K562 (cell line): Measurements from ENCODE around the gene ADGRB3. TPM values are rescaled to one million over a fixed set of nuclear protein-coding genes. Genes with fewer than 3 reads are reported as not detected.

Experiments used
- ATAC-seq: fragments of 200-7000 bp; cut with Tn5 transposase; 3 replicates; pipeline ENCODE4 v1.9.1; 2020; ENCODE audit warnings: moderate library complexity
- BruUV-seq: library from RNA; stranded (reverse); fragments of 400-500 nt; replicated peaks from 2 replicates; lab custom pipeline; 2021; lab: Mats Ljungman, UMichigan
- CTCF ChIA-PET: fragments of 300-600 bp; formaldehyde crosslinking; extraction: SDS; loops from one replicate; lab custom pipeline; 2021; ENCODE audit warnings: low intra/inter-chr PET ratio; lab: Yijun Ruan, JAX
- POLR2A ChIA-PET: fragments of 300-600, 350-650 bp; sonication (Branson Sonifier 250); formaldehyde crosslinking; extraction: SDS; loops from one replicate; lab custom pipeline; 2021; ENCODE audit warnings: antibody characterized with exemption, inconsistent platforms; lab: Yijun Ruan, JAX
- DNase-seq, 4 experiments: peaks; one replicate each; pipeline versions ENCODE4 v3.0.0 to v3.0.0-alpha.2; 2011 to 2018; ENCODE audit warnings: low spot score in 3 of 4, mixed read lengths in 3 of 4; ENCODE audit errors: extremely low read depth in 1 of 4
- FAIRE-seq: peaks from 2 replicates; lab custom pipeline; 2011; peaks lifted over from hg19 to GRCh38; lab: Jason Lieb, UNC
- H2AFZ ChIP-seq: 2 replicates; pipeline ENCODE4 v1.6.0; 2011; ENCODE audit warnings: low read depth, low read length, control low read depth, inconsistent platforms
- H3K27ac ChIP-seq: fragments of 200-600 bp; 3 replicates; pipeline ENCODE4 v1.8.0; 2011; ENCODE audit warnings: low read depth, mild to moderate bottlenecking, control low read depth, inconsistent platforms, low read length, moderate library complexity, mixed read lengths; ENCODE audit errors: extremely low read depth
- H3K27me3 ChIP-seq, 2 experiments: fragments of 300-600 bp in 1 of 2; 2 replicates in 1 of 2; 3 replicates in 1 of 2; pipeline versions ENCODE4 v1.6.0 to v1.8.0; 2011; ENCODE audit warnings: inconsistent platforms in 2 of 2, low read length in 2 of 2, mild to moderate bottlenecking in 1 of 2, mixed read lengths in 1 of 2, moderate library complexity in 1 of 2; ENCODE audit not compliant: control insufficient read depth in 2 of 2, insufficient read depth in 2 of 2
- H3K36me3 ChIP-seq: fragments of 300-600 bp; 3 replicates; pipeline ENCODE4 v1.8.0; 2011; ENCODE audit warnings: mild to moderate bottlenecking, low read length, inconsistent platforms; ENCODE audit not compliant: control insufficient read depth, insufficient read depth
- H3K4me1 ChIP-seq, 2 experiments: fragments of 200-600 bp in 1 of 2; replicated peaks in 1 of 2; 2 replicates in 1 of 2; 3 replicates in 1 of 2; pipeline versions ENCODE4 v1.5.1 to v1.8.0; 2011; ENCODE audit warnings: inconsistent platforms in 2 of 2, low read length in 2 of 2, mild to moderate bottlenecking in 1 of 2, mixed read lengths in 1 of 2, moderate library complexity in 1 of 2; ENCODE audit not compliant: control insufficient read depth in 2 of 2, insufficient read depth in 2 of 2
- H3K4me2 ChIP-seq: 2 replicates; pipeline ENCODE4 v1.6.1; 2011; ENCODE audit warnings: low read length, control low read depth, inconsistent platforms, mixed read lengths; ENCODE audit not compliant: insufficient read depth
- H3K4me3 ChIP-seq: fragments of 200-600 bp; sonication (generic), shearing (Covaris generic); 2 replicates; pipeline ENCODE4 v1.5.1; 2016; ENCODE audit warnings: control low read depth, inconsistent platforms
- H3K79me2 ChIP-seq: fragments of 200-600 bp; 3 replicates; pipeline ENCODE4 v1.8.0; 2011; ENCODE audit warnings: low read length, inconsistent platforms; ENCODE audit not compliant: control insufficient read depth, insufficient read depth
- H3K9ac ChIP-seq, 2 experiments: 2 replicates each; pipeline versions ENCODE4 v1.6.0 to v1.6.1; 2011; ENCODE audit warnings: low read depth in 2 of 2, low read length in 2 of 2, control low read depth in 1 of 2, inconsistent platforms in 1 of 2, mild to moderate bottlenecking in 1 of 2, mixed read lengths in 1 of 2; ENCODE audit not compliant: insufficient read depth in 1 of 2
- H3K9me1 ChIP-seq: one replicate; pipeline ENCODE4 v1.6.0; 2011; ENCODE audit warnings: inconsistent platforms, mild to moderate bottlenecking, low read length, moderate library complexity; ENCODE audit not compliant: control insufficient read depth, insufficient read depth
- H3K9me3 ChIP-seq: replicated peaks from 2 replicates; pipeline ENCODE4 v1.5.1; 2011; ENCODE audit warnings: low read depth, low read length, inconsistent platforms; ENCODE audit not compliant: control insufficient read depth, insufficient read depth
- H4K20me1 ChIP-seq: replicated peaks from 2 replicates; pipeline ENCODE4 v1.6.1; 2011; ENCODE audit warnings: low read length, inconsistent platforms, mixed read lengths; ENCODE audit not compliant: control insufficient read depth, insufficient read depth
- DMBX1 ChIP-seq: fragments of 250-450 bp; sonication (Bioruptor Pico); IDR thresholded peaks from 2 replicates; pipeline ENCODE4 v1.8.0; 2022; ENCODE audit warnings: inconsistent platforms, mild to moderate bottlenecking, moderate library complexity, borderline replicate concordance
- ELF2 ChIP-seq: fragments of 250-450 bp; sonication (Bioruptor Pico); IDR thresholded peaks from 2 replicates; pipeline ENCODE4 v1.5.0; 2021; ENCODE audit warnings: mild to moderate bottlenecking
- FOXK2 ChIP-seq, 2 experiments: fragments of 450-650 bp; IDR thresholded peaks in 1 of 2; conservative IDR thresholded peaks in 1 of 2; 2 replicates each; pipeline ENCODE4 v1.6.1; 2016; ENCODE audit warnings: low read depth in 2 of 2, mild to moderate bottlenecking in 1 of 2
- HDAC1 ChIP-seq, 2 experiments: fragments of 450-650 bp; IDR thresholded peaks; 2 replicates each; pipeline ENCODE4 v1.6.1; 2016 to 2017; ENCODE audit warnings: inconsistent platforms in 1 of 2, mild to moderate bottlenecking in 1 of 2, moderate library complexity in 1 of 2
- MEF2A ChIP-seq: IDR thresholded peaks from 2 replicates; pipeline ENCODE4 v1.6.1; 2011; ENCODE audit warnings: low read depth, mild to moderate bottlenecking, low read length, moderate library complexity; ENCODE audit not compliant: control insufficient read depth
- PHF20 ChIP-seq: fragments of 450-650 bp; IDR thresholded peaks from 2 replicates; pipeline ENCODE4 v1.6.1; 2018; ENCODE audit not compliant: partially characterized antibody
- STAT5B ChIP-seq: fragments of 250-450 bp; sonication (Bioruptor Pico); IDR thresholded peaks from 2 replicates; pipeline ENCODE4 v1.8.0; 2021; ENCODE audit warnings: mild to moderate bottlenecking, inconsistent platforms
- SUPT5H ChIP-seq: fragments of 450-650 bp; IDR thresholded peaks from 2 replicates; pipeline ENCODE4 v1.6.1; 2016
- TEAD1 ChIP-seq, 2 experiments: fragments of 450-650 bp in 1 of 2; sonication (generic) in 1 of 2; formaldehyde crosslinking; IDR thresholded peaks; 2 replicates each; pipeline versions ENCODE4 v1.4.0 to v1.8.0; 2020 to 2022; ENCODE audit warnings: mild to moderate bottlenecking in 2 of 2, missing genetic modification reagents in 1 of 2
- THRA ChIP-seq: fragments of 450-650 bp; IDR thresholded peaks from 2 replicates; pipeline ENCODE4 v1.6.1; 2017; ENCODE audit warnings: mild to moderate bottlenecking, moderate library complexity
- THRB ChIP-seq: fragments of 450-650 bp; formaldehyde crosslinking; conservative IDR thresholded peaks from 2 replicates; pipeline ENCODE4 v1.4.0; 2022; ENCODE audit warnings: mild to moderate bottlenecking, missing genetic modification characterization
- ZC3H11A ChIP-seq: IDR thresholded peaks from 2 replicates; pipeline ENCODE4 v1.6.1; 2012; ENCODE audit warnings: low read depth, low read length, improper control_type of control experiment
- ZC3H8 ChIP-seq: fragments of 450-650 bp; IDR thresholded peaks from 2 replicates; pipeline ENCODE4 v1.6.1; 2017
- ZFP36 ChIP-seq: fragments of 150-350 bp; IDR thresholded peaks from 2 replicates; pipeline ENCODE4 v1.6.1; 2018; ENCODE audit warnings: low read length, low read depth; ENCODE audit not compliant: partially characterized antibody
- ZKSCAN8 ChIP-seq: fragments of 200-800 bp; sonication (Bioruptor generic); IDR thresholded peaks from 2 replicates; pipeline ENCODE4 v1.6.1; 2016; ENCODE audit warnings: missing genetic modification characterization, missing compliant biosample characterization
- ZNF551 ChIP-seq: fragments of 250-450 bp; sonication (Bioruptor Pico); IDR thresholded peaks from 2 replicates; pipeline ENCODE4 v1.5.0; 2021; ENCODE audit warnings: mild to moderate bottlenecking, moderate library complexity
- WGBS: fragments of 100-300 bp; shearing (Covaris generic); methylation state at CpG from one replicate; pipeline ENCODE4 v1.1.6; 2016; ENCODE audit warnings: low coverage, mixed read lengths; ENCODE audit not compliant: insufficient coverage; ENCODE audit errors: missing lambda C conversion rate; 5-methylcytosine and 5-hydroxymethylcytosine counted together
- in situ Hi-C: fragments of 300-500 bp; cut with MboI; formaldehyde crosslinking; loops from 4 replicates; pipeline ENCODE4 v1.15.0; 2018; ENCODE audit warnings: inconsistent platforms, mixed read lengths
- intact Hi-C: fragments of 100-400 bp; cut with micrococcal nuclease; formaldehyde crosslinking; loops from 2 replicates; pipeline ENCODE4 v1.14.2; 2022
- polyA plus RNA-seq, 8 experiments: library from polyadenylated mRNA; depleted of rRNA in 4 of 8; stranded (reverse) in 5 of 8; unstranded in 3 of 8; fragments of >200 nt; fragmentation: Nextera tagmentation in 2 of 8; fragmentation: Illumina TruSeq in 1 of 8; extraction: Ambion mirVana in 2 of 8; extraction: Trizol in 1 of 8; gene quantifications; 2 replicates each; pipeline versions ENCODE4 v1.2.1 to v1.2.3, GENCODE V29; 2011 to 2014; ENCODE audit warnings: inconsistent platforms in 1 of 8, missing spikeins in 1 of 8
- total RNA-seq, 7 experiments: library from RNA; depleted of rRNA in 6 of 7; stranded (reverse); fragments of >200 nt in 6 of 7; fragmentation: Illumina TruSeq in 2 of 7; extraction: Trizol in 2 of 7; gene quantifications; 2 replicates each; pipeline versions ENCODE4 v1.2.1 to v1.2.3, GENCODE V29; 2011 to 2021; ENCODE audit warnings: low replicate concordance in 1 of 7
- TF ChIP-seq, protein P1 (sequence below): fragments of 250-450 bp; sonication (Bioruptor Pico); IDR thresholded peaks from 2 replicates; pipeline ENCODE4 v1.6.1; 2021; ENCODE audit warnings: mild to moderate bottlenecking
- TF ChIP-seq, protein P2 (sequence below): fragments of 450-650 bp; IDR thresholded peaks from 2 replicates; pipeline ENCODE4 v1.6.1; 2016; ENCODE audit warnings: low read depth, mild to moderate bottlenecking, moderate library complexity
- TF ChIP-seq, protein P3 (sequence below): fragments of 250-450 bp; sonication (Bioruptor Pico); IDR thresholded peaks from 2 replicates; pipeline ENCODE4 v1.8.0; 2021; ENCODE audit warnings: borderline replicate concordance, mild to moderate bottlenecking, moderate library complexity; ENCODE audit not compliant: poor library complexity, severe bottlenecking

ADGRB3 gene
- total and polyA plus RNA-seq, 9 of the 15 experiments (the other 6 are each of a cell fraction or from before 2014, with no cell fraction given), result 0.90 to 7.8 (median 2.4) TPM

- Histone ChIP-seq H4K20me1 (no peaks in the 10 kb centered on the region), H3K9ac (no peak overlapping the region), H3K79me2 (no peaks in the 10 kb centered on the region), H3K27me3 (no peaks in the 10 kb centered on the region), H3K9me1 (no peaks in the 10 kb centered on the region), H3K9me3 (no peaks in the 10 kb centered on the region), H3K4me1 (peaks cover 0 to 11% of the 10 kb centered on the region in 2 experiments; a peak in 2 of 5 replicates), H2AFZ (peak overlapping the region; percentile 68), H3K36me3 (no peaks in the 10 kb centered on the region), H3K27ac (no peak overlapping the region), H3K4me2 (no peak overlapping the region; the same call in 1 of the 2 replicates), H3K4me3 (no peak overlapping the region)
- DNase-seq (no peak), ATAC-seq (0 out of 3 replicates have a peak, but pooled peaks have one; percentile 17), FAIRE-seq (no peak)
- no TSS peak for BruUV-seq
- ChIA-PET POLR2A (no interaction called here), CTCF (no interaction called here)
- in situ Hi-C loops, result no loop called here
- 46% methylated on average over 5 of the region's 5 CpGs for WGBS
- intact Hi-C loops, result no loop called here
- TF ChIP-seq THRA (no peak), MEF2A (no peak), HDAC1 (IDR thresholded peaks at IDR 0.05) (no peak), STAT5B (no peak), ZFP36 (no peak), ELF2 (CRISPR knock-in tag) (no peak), SUPT5H (no peak), ZKSCAN8 (CRISPR knock-in tag) (no peak), TEAD1 (CRISPR knock-in tag; IDR thresholded peaks at IDR 0.05) (no peak), ZC3H11A (no peak), FOXK2 (conservative IDR thresholded peaks at IDR 0.05 in 1 of 2, IDR thresholded peaks at IDR 0.05 in 1 of 2; ENCODE audit: low read depth in 2 of 2) (no peak), ZC3H8 (no peak), PHF20 (no peak), DMBX1 (CRISPR knock-in tag) (no peak), THRB (CRISPR knock-in tag) (no peak), ZNF551 (CRISPR knock-in tag) (no peak)
- TF ChIP-seq, protein P1, sequence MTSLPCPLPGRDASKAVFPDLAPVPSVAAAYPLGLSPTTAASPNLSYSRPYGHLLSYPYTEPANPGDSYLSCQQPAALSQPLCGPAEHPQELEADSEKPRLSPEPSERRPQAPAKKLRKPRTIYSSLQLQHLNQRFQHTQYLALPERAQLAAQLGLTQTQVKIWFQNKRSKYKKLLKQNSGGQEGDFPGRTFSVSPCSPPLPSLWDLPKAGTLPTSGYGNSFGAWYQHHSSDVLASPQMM (CRISPR knock-in tag), result no peak
- TF ChIP-seq, protein P2, sequence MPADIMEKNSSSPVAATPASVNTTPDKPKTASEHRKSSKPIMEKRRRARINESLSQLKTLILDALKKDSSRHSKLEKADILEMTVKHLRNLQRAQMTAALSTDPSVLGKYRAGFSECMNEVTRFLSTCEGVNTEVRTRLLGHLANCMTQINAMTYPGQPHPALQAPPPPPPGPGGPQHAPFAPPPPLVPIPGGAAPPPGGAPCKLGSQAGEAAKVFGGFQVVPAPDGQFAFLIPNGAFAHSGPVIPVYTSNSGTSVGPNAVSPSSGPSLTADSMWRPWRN, result no peak
- TF ChIP-seq, protein P3, sequence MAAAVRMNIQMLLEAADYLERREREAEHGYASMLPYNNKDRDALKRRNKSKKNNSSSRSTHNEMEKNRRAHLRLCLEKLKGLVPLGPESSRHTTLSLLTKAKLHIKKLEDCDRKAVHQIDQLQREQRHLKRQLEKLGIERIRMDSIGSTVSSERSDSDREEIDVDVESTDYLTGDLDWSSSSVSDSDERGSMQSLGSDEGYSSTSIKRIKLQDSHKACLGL (CRISPR knock-in tag), result no peak
These were observed 95.4 kb downstream of the ADGRB3 start for GRCh38 chr6:68730291-68731054.
